GM18519 (cell line): Measurements from ENCODE around the gene HMGXB3.
"Not testable (repeated sequence)": the region's sequence is repeated elsewhere in the genome, so short reads cannot be mapped to it uniquely, and the experiment has no call there.

Experiments
- ATAC-seq: cut with Tn5 transposase; IDR thresholded peaks from one replicate; pipeline ENCODE4 v1.9.1; 2021; ENCODE audit warnings: mild to moderate bottlenecking, moderate library complexity; ENCODE audit not compliant: unreplicated experiment, low FRiP score

HMGXB3 gene

GRCh38 chr5:150050172-150050811 lies 49.8 kb downstream of the HMGXB3 start:
- not testable (repeated sequence) for ATAC-seq

- ATAC-seq, result no peak
Observed at GRCh38 chr5:150051657-150052195, 51.2 kb downstream of the HMGXB3 start.

GRCh38 chr5:150052226-150052955 lies 51.9 kb downstream of the HMGXB3 start:
- no peak for ATAC-seq

- no peak for ATAC-seq
Observed at GRCh38 chr5:150052956-150053712, 52.6 kb downstream of the HMGXB3 start.

- no peak for ATAC-seq
Observed at GRCh38 chr5:150053713-150054392, 53.3 kb downstream of the HMGXB3 start.

- ATAC-seq, result no peak
Observed at GRCh38 chr5:150054569-150054968, 54.0 kb downstream of the HMGXB3 start.

- ATAC-seq, result no peak
Observed at GRCh38 chr5:150055326-150056074, 55.0 kb downstream of the HMGXB3 start.

GRCh38 chr5:150056075-150056443 lies 55.5 kb downstream of the HMGXB3 start:
- no peak for ATAC-seq

- no peak for ATAC-seq
Observed at GRCh38 chr5:150057052-150057451, 56.5 kb downstream of the HMGXB3 start.

- ATAC-seq, result no peak
Observed at GRCh38 chr5:150057511-150057910, 57.0 kb downstream of the HMGXB3 start.

GRCh38 chr5:150057996-150058395 lies 57.5 kb downstream of the HMGXB3 start:
- no peak for ATAC-seq

- no peak for ATAC-seq
Observed at GRCh38 chr5:150058480-150059126, 58.1 kb downstream of the HMGXB3 start.

GRCh38 chr5:150059623-150060022 lies 59.1 kb downstream of the HMGXB3 start:
- no peak for ATAC-seq

- ATAC-seq, result no peak
Observed at GRCh38 chr5:150060471-150060870, 59.9 kb downstream of the HMGXB3 start.

- ATAC-seq, result no peak
Observed at GRCh38 chr5:150061538-150061995, 61.0 kb downstream of the HMGXB3 start.

- ATAC-seq, result no peak
Observed at GRCh38 chr5:150062216-150062922, 61.8 kb downstream of the HMGXB3 start.

GRCh38 chr5:150063638-150064037 lies 63.1 kb downstream of the HMGXB3 start:
- ATAC-seq, result no peak

- no peak for ATAC-seq
Observed at GRCh38 chr5:150064681-150065220, 64.2 kb downstream of the HMGXB3 start.
